Body of pancreas (tissue), 4 donors: ENCODE data around the gene SERPINA9.

Experiments used
- CTCF ChIP-seq, 7 experiments: fragments of 450-650 bp in 4 of 7; fragments of 200-600 bp in 3 of 7; sonication (generic) in 3 of 7; IDR thresholded peaks; one replicate each; pipeline ENCODE4 v1.5.1; 2016 to 2019; ENCODE audit warnings: antibody characterized with exemption in 7 of 7
- POLR2A ChIP-seq, 3 donors: fragments of 450-650 bp; IDR thresholded peaks; one replicate each; pipeline ENCODE4 v1.6.1; 2016; ENCODE audit warnings: antibody characterized with exemption in 3 of 3, mild to moderate bottlenecking in 2 of 3

- TF ChIP-seq CTCF (IDR thresholded peaks at IDR 0.05) (no peak), POLR2A (IDR thresholded peaks at IDR 0.05) (no peak)
Measured at GRCh38 chr14:94483071-94483451, 7.1 kb upstream of the SERPINA9 start.
